NB4 (cell line): ENCODE measurements around the gene TTLL12.

Experiments
- CTCF ChIP-seq: IDR thresholded peaks from one replicate; pipeline ENCODE4 v1.5.1; 2012; ENCODE audit warnings: low read depth, low read length
- MAX ChIP-seq: IDR thresholded peaks from 2 replicates; pipeline ENCODE4 v1.6.1; 2011; ENCODE audit warnings: low read depth, low read length

DNA sequence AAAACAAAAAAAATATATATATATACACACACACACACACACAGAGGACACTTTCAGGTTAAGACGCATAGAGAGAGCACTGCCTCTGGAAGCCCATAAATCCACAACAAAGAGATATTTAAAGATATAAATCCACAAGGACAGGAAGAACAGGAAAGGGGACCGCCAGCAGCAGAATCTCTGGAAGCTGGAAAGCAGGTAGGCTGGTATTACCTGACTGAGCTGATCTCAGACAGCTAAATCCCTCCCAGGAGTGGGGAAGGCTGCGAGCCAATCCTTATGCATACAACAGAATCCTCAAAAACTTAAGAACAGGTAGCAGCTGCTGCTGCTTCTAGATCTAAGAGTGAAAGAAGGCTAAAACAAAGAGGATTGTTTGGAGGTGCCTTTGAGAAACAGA, 42.0 kb downstream of the TTLL12 start:
- no peak for TF ChIP-seq MAX
- TF ChIP-seq CTCF = no peak
